ENCODE results near the gene IL36A. TPM values are rescaled to one million over a fixed set of nuclear protein-coding genes. Genes with fewer than 3 reads are reported as not detected.
A peak's percentile ranks its signal among the peaks of the same experiment; 100 is the strongest.

IL36A gene
- total RNA-seq, 3 donors from 2014 or later (not counting 1 experiment from before 2014, with no cell fraction given), result not detected

- Mint-ChIP-seq H3K4me3 (no peak overlapping the region), H3K27me3 (ENCODE audit: low read depth in 2 of 2) (peaks cover 6 to 8% of the 10 kb centered on the region in 2 donors), H3K9me3 (no peaks in the 10 kb centered on the region), H3K4me1 (peaks cover 8 to 14% of the 10 kb centered on the region in 2 donors), H3K27ac (no peak overlapping the region), H3K36me3 (no peaks in the 10 kb centered on the region)
- intact Hi-C loops (cut with micrococcal nuclease), result no loop called here
- DNase-seq, result no peak
- 94% methylated on average over 1 of the region's 1 CpG for WGBS (ENCODE audit: insufficient coverage)
- no peaks in the 10 kb centered on the region for H3K27me3 ChIP-seq (ENCODE audit: control insufficient read depth, insufficient read depth, low read length)
- no peaks in the 10 kb centered on the region for H3K9me3 ChIP-seq (ENCODE audit: control insufficient read depth, insufficient read depth, low read length)
- no peaks in the 10 kb centered on the region for H3K4me1 ChIP-seq (ENCODE audit: control insufficient read depth, insufficient read depth, low read length)
- no peak overlapping the region for H3K27ac ChIP-seq (ENCODE audit: low read length)
- H3K36me3 ChIP-seq (ENCODE audit: control insufficient read depth, insufficient read depth, low read length), result no peaks in the 10 kb centered on the region
- no peak for ATAC-seq
- TF ChIP-seq CTCF (IDR thresholded peaks at IDR 0.05), result no peak
- no peak overlapping the region for H3K4me3 ChIP-seq (ENCODE audit: low read length)
These were observed 25.5 kb upstream of the IL36A start for GRCh38 chr2:112979731-112980130.

DNA sequence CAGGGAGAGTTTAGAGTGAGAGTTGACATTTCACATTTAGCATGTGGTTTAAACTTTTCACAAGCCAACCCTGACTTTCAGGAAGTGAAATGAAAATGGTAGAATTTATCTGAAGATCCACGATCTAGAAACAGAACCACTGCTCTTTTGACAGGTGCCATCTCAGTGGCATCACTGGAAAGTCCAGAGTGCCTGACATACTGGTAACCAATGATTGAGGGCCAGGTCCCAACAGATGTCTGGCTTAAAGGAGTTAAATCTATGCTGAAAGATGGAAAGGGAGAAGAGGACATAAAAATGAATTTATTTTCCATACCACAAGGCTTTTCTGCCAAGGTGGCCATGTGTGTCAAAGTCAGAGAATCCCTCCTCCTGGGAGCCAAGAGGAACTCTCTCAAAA is 24.7 kb upstream of the IL36A start:
- ATAC-seq, result no peak
- intact Hi-C loops (cut with micrococcal nuclease), result no loop called here
- Mint-ChIP-seq H3K4me1 (peaks cover 13 to 19% of the 10 kb centered on the region in 2 donors), H3K27me3 (ENCODE audit: low read depth in 2 of 2) (peaks cover 6 to 8% of the 10 kb centered on the region in 2 donors), H3K27ac (peak overlapping the region; percentile 49 to 67), H3K36me3 (no peaks in the 10 kb centered on the region), H3K9me3 (no peaks in the 10 kb centered on the region), H3K4me3 (no peak overlapping the region)
- TF ChIP-seq CTCF (IDR thresholded peaks at IDR 0.05), result no peak
- Histone ChIP-seq H3K4me3 (ENCODE audit: low read length) (no peak overlapping the region), H3K4me1 (ENCODE audit: control insufficient read depth, insufficient read depth, low read length) (no peaks in the 10 kb centered on the region), H3K9me3 (ENCODE audit: control insufficient read depth, insufficient read depth, low read length) (no peaks in the 10 kb centered on the region), H3K36me3 (ENCODE audit: control insufficient read depth, insufficient read depth, low read length) (no peaks in the 10 kb centered on the region), H3K27ac (ENCODE audit: low read length) (no peak overlapping the region), H3K27me3 (ENCODE audit: control insufficient read depth, insufficient read depth, low read length) (no peaks in the 10 kb centered on the region)
- WGBS (ENCODE audit: insufficient coverage), result 5% methylated on average over 1 of the region's 1 CpG
- DNase-seq, result no peak

DNA sequence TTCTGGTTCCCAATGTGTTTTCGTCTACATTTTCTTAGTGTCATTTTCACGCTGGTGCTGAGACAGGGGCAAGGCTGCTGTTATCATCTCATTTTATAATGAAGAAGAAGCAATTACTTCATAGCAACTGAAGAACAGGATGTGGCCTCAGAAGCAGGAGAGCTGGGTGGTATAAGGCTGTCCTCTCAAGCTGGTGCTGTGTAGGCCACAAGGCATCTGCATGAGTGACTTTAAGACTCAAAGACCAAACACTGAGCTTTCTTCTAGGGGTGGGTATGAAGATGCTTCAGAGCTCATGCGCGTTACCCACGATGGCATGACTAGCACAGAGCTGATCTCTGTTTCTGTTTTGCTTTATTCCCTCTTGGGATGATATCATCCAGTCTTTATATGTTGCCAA is 20.2 kb upstream of the IL36A start:
- WGBS (ENCODE audit: insufficient coverage), result 45% methylated on average over 5 of the region's 5 CpGs
- Mint-ChIP-seq H3K27ac (peak overlapping the region; percentile 45 to 75), H3K4me1 (peaks cover 12 to 23% of the 10 kb centered on the region in 2 donors), H3K9me3 (peaks cover 0 to 2% of the 10 kb centered on the region in 2 donors), H3K4me3 (no peak overlapping the region), H3K36me3 (no peaks in the 10 kb centered on the region), H3K27me3 (ENCODE audit: low read depth in 2 of 2) (no peaks in the 10 kb centered on the region)
- DNase-seq (peak in 1 of 2 donors; percentile 65), ATAC-seq (peak; percentile 88 to 92 (median 88))
- Histone ChIP-seq H3K27me3 (ENCODE audit: control insufficient read depth, insufficient read depth, low read length) (no peaks in the 10 kb centered on the region), H3K4me3 (ENCODE audit: low read length) (no peak overlapping the region), H3K27ac (ENCODE audit: low read length) (no peak overlapping the region), H3K4me1 (ENCODE audit: control insufficient read depth, insufficient read depth, low read length) (no peaks in the 10 kb centered on the region), H3K36me3 (ENCODE audit: control insufficient read depth, insufficient read depth, low read length) (no peaks in the 10 kb centered on the region), H3K9me3 (ENCODE audit: control insufficient read depth, insufficient read depth, low read length) (no peaks in the 10 kb centered on the region)
- intact Hi-C loops (cut with micrococcal nuclease), result no loop called here
- TF ChIP-seq CTCF (IDR thresholded peaks at IDR 0.05), result no peak

DNA sequence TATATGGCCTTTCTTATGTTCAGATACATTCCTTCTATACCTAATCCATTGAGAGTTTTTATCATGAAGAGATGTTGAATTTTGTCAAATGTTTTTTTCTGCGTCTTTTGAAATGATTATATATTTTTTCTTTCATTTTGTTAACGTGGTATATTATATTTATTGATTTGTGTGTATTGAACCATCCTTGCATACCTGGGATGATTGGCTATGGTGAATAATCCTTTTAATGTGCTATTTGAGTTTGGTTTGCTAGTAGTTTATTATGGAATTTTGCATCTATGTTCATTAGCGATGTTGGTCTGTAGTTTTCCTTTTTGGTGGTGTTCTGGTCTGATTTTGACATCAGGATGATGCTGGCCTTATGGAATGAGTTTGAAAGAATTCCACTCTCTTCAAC is 15.6 kb upstream of the IL36A start:
- Mint-ChIP-seq H3K27me3 (ENCODE audit: low read depth in 2 of 2) (peaks cover 9 to 12% of the 10 kb centered on the region in 2 donors), H3K27ac (no peak overlapping the region), H3K4me1 (peaks cover 6 to 15% of the 10 kb centered on the region in 2 donors), H3K4me3 (no peak overlapping the region), H3K9me3 (peaks cover 6% of the 10 kb centered on the region in 2 donors), H3K36me3 (peaks cover 9% of the 10 kb centered on the region)
- no peak for TF ChIP-seq CTCF (IDR thresholded peaks at IDR 0.05)
- ATAC-seq, result no peak
- no peak for DNase-seq
- no peaks in the 10 kb centered on the region for H3K4me1 ChIP-seq (ENCODE audit: control insufficient read depth, insufficient read depth, low read length)
- H3K27me3 ChIP-seq (ENCODE audit: control insufficient read depth, insufficient read depth, low read length), result peaks cover 2% of the 10 kb centered on the region
- H3K27ac ChIP-seq (ENCODE audit: low read length), result no peak overlapping the region
- WGBS (ENCODE audit: insufficient coverage), result 79% methylated on average over 2 of the region's 3 CpGs
- no peaks in the 10 kb centered on the region for H3K36me3 ChIP-seq (ENCODE audit: control insufficient read depth, insufficient read depth, low read length)
- intact Hi-C loops (cut with micrococcal nuclease), result no loop called here
- H3K9me3 ChIP-seq (ENCODE audit: control insufficient read depth, insufficient read depth, low read length), result no peaks in the 10 kb centered on the region
- no peak overlapping the region for H3K4me3 ChIP-seq (ENCODE audit: low read length)
